Liver (tissue), 9 donors: ENCODE measurements around the gene PNMA8B. TPM values are rescaled to one million over a fixed set of nuclear protein-coding genes. Genes with fewer than 3 reads are reported as not detected.

Source experiments
- DNase-seq: peaks from one replicate; pipeline ENCODE4 v3.0.0-alpha.2; 2017; ENCODE audit warnings: low spot score
- H3K27ac ChIP-seq, 2 donors: one replicate each; pipeline ENCODE4 v1.7.0; 2013; ENCODE audit warnings: inconsistent platforms in 2 of 2, low read length in 2 of 2, control low read depth in 1 of 2, low read depth in 1 of 2, mild to moderate bottlenecking in 1 of 2
- H3K27me3 ChIP-seq, 4 donors: one replicate each; pipeline versions ENCODE4 v1.6.1 to v1.7.0; 2013; ENCODE audit warnings: low read length in 3 of 4, inconsistent platforms in 1 of 4, mild to moderate bottlenecking in 1 of 4, moderate library complexity in 1 of 4; ENCODE audit not compliant: control insufficient read depth in 4 of 4, insufficient read depth in 4 of 4
- H3K36me3 ChIP-seq, 4 donors: one replicate each; pipeline versions ENCODE4 v1.6.1 to v1.7.0; 2013; ENCODE audit warnings: low read length in 3 of 4, mild to moderate bottlenecking in 3 of 4, low read depth in 1 of 4, moderate library complexity in 1 of 4; ENCODE audit not compliant: control insufficient read depth in 4 of 4, insufficient read depth in 3 of 4
- H3K4me1 ChIP-seq, 4 donors: one replicate each; pipeline versions ENCODE4 v1.6.1 to v1.7.0; 2013; ENCODE audit warnings: low read length in 3 of 4, mild to moderate bottlenecking in 3 of 4, moderate library complexity in 1 of 4; ENCODE audit not compliant: control insufficient read depth in 4 of 4, insufficient read depth in 4 of 4
- H3K4me3 ChIP-seq, 3 donors: one replicate each; pipeline versions ENCODE4 v1.6.1 to v1.7.0; 2013; ENCODE audit warnings: low read length in 3 of 3, control low read depth in 1 of 3, low read depth in 1 of 3, mild to moderate bottlenecking in 1 of 3
- H3K9ac ChIP-seq, 2 donors: one replicate each; pipeline ENCODE4 v1.7.0; 2013; ENCODE audit warnings: low read length in 2 of 2, mild to moderate bottlenecking in 2 of 2, moderate library complexity in 2 of 2, control low read depth in 1 of 2, low read depth in 1 of 2
- H3K9me3 ChIP-seq, 4 donors: one replicate each; pipeline versions ENCODE4 v1.6.1 to v1.7.0; 2013; ENCODE audit warnings: low read length in 3 of 4; ENCODE audit not compliant: control insufficient read depth in 4 of 4
- CTCF ChIP-seq: fragments of 150-350 bp; IDR thresholded peaks from 2 replicates; pipeline ENCODE4 v1.5.1; 2017; ENCODE audit warnings: improper control_type of control experiment, low read depth, low read length; ENCODE audit not compliant: missing input control
- NR2F2 ChIP-seq: IDR thresholded peaks from 2 replicates; pipeline ENCODE4 v1.6.1; 2016; ENCODE audit warnings: antibody characterized with exemption
- SP1 ChIP-seq: IDR thresholded peaks from 2 replicates; pipeline ENCODE4 v1.6.1; 2018; ENCODE audit warnings: antibody characterized with exemption, mild to moderate bottlenecking
- TAF1 ChIP-seq: conservative IDR thresholded peaks from 2 replicates; pipeline ENCODE4 v1.6.1; 2016; ENCODE audit warnings: antibody characterized with exemption, mild to moderate bottlenecking
- YY1 ChIP-seq: IDR thresholded peaks from 2 replicates; pipeline ENCODE4 v1.6.1; 2016; ENCODE audit warnings: antibody characterized with exemption, mild to moderate bottlenecking
- WGBS: extraction: QIAGEN DNeasy Blood & Tissue Kit; methylation state at CpG from one replicate; pipeline ENCODE4 v1.1.7; 2013; 5-methylcytosine and 5-hydroxymethylcytosine counted together
- polyA plus RNA-seq, 2 donors: library from polyadenylated mRNA; stranded (reverse) in 1 of 2; unstranded in 1 of 2; fragments of 200-250 nt in 1 of 2; fragments of >200 nt in 1 of 2; fragmentation: Nextera tagmentation in 1 of 2; extraction: Ambion mirVana in 1 of 2; gene quantifications; one replicate each; pipeline versions ENCODE4 v1.2.1 to v1.2.3, GENCODE V29; 2013 to 2015
- total RNA-seq, 2 donors: library from RNA; depleted of rRNA; stranded (reverse); fragments of >200 nt; gene quantifications; one replicate each; pipeline ENCODE4 v1.2.3, GENCODE V29; 2014
- donor health status: healthy.
- donor health status: healthy.
- donor health status: healthy.
- donor health status: healthy.
- donor health status: healthy.

PNMA8B gene
- total and polyA plus RNA-seq, 4 donors: 0.15 to 0.59 (median 0.39) TPM

- Histone ChIP-seq H3K9me3 (no peaks in the 10 kb centered on the region), H3K27ac (no peak overlapping the region), H3K27me3 (no peaks in the 10 kb centered on the region), H3K4me1 (no peaks in the 10 kb centered on the region), H3K36me3 (no peaks in the 10 kb centered on the region), H3K9ac (no peak overlapping the region), H3K4me3 (no peak overlapping the region)
- 63% methylated on average over 1 of the region's 1 CpG for WGBS
- no peak for DNase-seq
- TF ChIP-seq TAF1 (no peak), SP1 (no peak), NR2F2 (no peak), YY1 (no peak), CTCF (no peak)
These were observed 53.8 kb downstream of the PNMA8B start for GRCh38 chr19:46441866-46442265.

Other genes with a start within 250 kb of the PNMA8B start
- 10 to 100 TPM in 1 of 2 donors, 1 to 10 TPM in 1; 5.7 to 20.5 TPM for gene HIF3A, start 198.8 kb downstream of the PNMA8B start, total RNA-seq
- gene HIF3A, start 198.8 kb downstream of the PNMA8B start, polyA plus RNA-seq: 1 to 10 TPM; 2.2 to 7.9 TPM
- 10 to 100 TPM; 28.1 to 50.5 TPM for gene PPP5C, start 148.8 kb downstream of the PNMA8B start, total RNA-seq
- 10 to 100 TPM; 19.0 to 28.6 TPM for gene PPP5C, start 148.8 kb downstream of the PNMA8B start, polyA plus RNA-seq
- gene CCDC8, start 82.3 kb downstream of the PNMA8B start, total RNA-seq: 1 to 10 TPM in 1 of 2 donors, under 1 TPM in 1; 0.75 to 5.9 TPM
- under 1 TPM; 0.18 to 0.48 TPM for gene CCDC8, start 82.3 kb downstream of the PNMA8B start, polyA plus RNA-seq
- under 1 TPM in 1 of 2 donors, not detected in 1; under 0.01 TPM for gene PNMA8C, start 66.9 kb downstream of the PNMA8B start, total RNA-seq
- gene PNMA8C, start 66.9 kb downstream of the PNMA8B start, polyA plus RNA-seq: not detected
- gene PNMA8A, start 24.3 kb downstream of the PNMA8B start, total RNA-seq: under 1 TPM; 0.17 to 0.93 TPM
- under 1 TPM in 1 of 2 donors, not detected in 1; 0.22 TPM for gene PNMA8A, start 24.3 kb downstream of the PNMA8B start, polyA plus RNA-seq
- 100 to 1,000 TPM in 1 of 2 donors, 10 to 100 TPM in 1; 73.3 to 112 TPM for gene CALM3, start 105.5 kb upstream of the PNMA8B start, total RNA-seq
- 10 to 100 TPM; 51.4 to 90.0 TPM for gene CALM3, start 105.5 kb upstream of the PNMA8B start, polyA plus RNA-seq
- gene PTGIR, start 129.2 kb upstream of the PNMA8B start, total RNA-seq: 1 to 10 TPM; 1.4 to 2.8 TPM
- 1 to 10 TPM; 2.9 to 5.9 TPM for gene PTGIR, start 129.2 kb upstream of the PNMA8B start, polyA plus RNA-seq
- not detected for gene GNG8, start 140.3 kb upstream of the PNMA8B start, total RNA-seq
- gene GNG8, start 140.3 kb upstream of the PNMA8B start, polyA plus RNA-seq: not detected
- 1 to 10 TPM; 1.0 to 1.1 TPM for gene DACT3, start 165.3 kb upstream of the PNMA8B start, total RNA-seq
- 1 to 10 TPM in 1 of 2 donors, under 1 TPM in 1; 0.32 to 1.4 TPM for gene DACT3, start 165.3 kb upstream of the PNMA8B start, polyA plus RNA-seq
- gene PRKD2, start 221.2 kb upstream of the PNMA8B start, total RNA-seq: 10 to 100 TPM in 1 of 2 donors, 1 to 10 TPM in 1; 8.5 to 14.4 TPM
- gene PRKD2, start 221.2 kb upstream of the PNMA8B start, polyA plus RNA-seq: 10 to 100 TPM in 1 of 2 donors, 1 to 10 TPM in 1; 7.3 to 10.0 TPM